NCI-H526 (cell line): ENCODE data around the gene UBAC2.

Experiments
- DNase-seq, 2 experiments: peaks; one replicate each; lab custom pipeline; 2025; lab: John Stamatoyannopoulos, UW

The UBAC2 gene, protein sequence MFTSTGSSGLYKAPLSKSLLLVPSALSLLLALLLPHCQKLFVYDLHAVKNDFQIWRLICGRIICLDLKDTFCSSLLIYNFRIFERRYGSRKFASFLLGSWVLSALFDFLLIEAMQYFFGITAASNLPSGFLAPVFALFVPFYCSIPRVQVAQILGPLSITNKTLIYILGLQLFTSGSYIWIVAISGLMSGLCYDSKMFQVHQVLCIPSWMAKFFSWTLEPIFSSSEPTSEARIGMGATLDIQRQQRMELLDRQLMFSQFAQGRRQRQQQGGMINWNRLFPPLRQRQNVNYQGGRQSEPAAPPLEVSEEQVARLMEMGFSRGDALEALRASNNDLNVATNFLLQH

DNA sequence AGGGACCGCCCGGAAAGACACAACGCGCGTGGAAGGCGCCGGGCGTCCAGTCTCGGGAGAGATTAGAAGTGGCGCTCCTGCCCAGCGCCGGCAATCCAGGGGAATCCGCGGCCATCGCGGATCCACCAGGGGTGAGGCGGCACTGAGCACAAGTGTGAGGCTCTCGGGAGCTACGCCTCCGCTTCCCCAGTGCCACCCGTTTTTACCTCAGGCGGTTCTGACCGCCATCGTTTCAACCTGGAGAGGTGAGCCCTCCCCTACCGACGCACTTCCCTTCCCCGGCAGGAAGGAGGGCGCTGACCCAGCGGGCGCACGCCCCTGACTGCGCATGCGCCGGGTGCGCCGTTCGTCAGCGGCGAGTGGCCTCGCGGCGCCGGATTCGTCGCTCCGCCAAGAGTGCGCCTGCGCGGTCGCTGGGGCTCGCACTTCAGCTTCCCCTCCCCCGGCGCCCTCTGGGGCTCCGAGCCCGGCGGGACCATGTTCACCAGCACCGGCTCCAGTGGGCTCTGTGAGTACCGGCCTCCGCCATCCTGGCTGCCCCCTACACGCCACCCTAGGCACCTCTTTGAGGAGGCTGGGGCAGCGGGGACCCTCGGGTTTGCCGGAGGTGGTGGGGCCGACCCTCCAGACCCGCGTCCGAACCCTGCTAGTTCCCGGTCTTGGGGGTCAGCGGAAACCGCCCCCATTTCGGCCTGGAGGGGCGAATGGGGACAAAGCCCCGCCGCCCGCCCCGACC, at the start of gene UBAC2:
UBAC2 (plus strand) TSS at position 423 of the 736 bp plus-strand sequence; CDS start at position 478, 55 bp downstream.
- peak; percentile 89 to 99 for DNase-seq

DNA sequence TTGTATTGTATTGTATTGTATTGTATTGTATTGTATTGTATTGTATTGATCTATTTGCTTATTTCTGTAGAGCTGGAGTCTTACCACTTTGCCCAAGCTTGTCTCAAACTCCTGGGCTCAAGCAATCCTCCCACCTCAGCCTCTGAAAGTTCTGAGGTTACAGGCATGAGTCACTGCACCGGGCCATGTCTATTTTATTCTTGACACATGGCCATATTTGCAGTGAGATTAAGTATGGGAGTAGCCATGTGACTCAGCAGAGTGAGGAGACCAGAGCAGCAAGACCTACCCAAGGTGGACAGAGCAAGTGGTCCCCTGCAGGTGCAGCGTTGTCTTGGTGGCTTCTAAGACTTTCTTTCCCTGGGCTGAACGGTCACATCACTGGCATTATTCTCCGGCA, 49.1 kb upstream of the UBAC2 start:
- DNase-seq: no peak

DNA sequence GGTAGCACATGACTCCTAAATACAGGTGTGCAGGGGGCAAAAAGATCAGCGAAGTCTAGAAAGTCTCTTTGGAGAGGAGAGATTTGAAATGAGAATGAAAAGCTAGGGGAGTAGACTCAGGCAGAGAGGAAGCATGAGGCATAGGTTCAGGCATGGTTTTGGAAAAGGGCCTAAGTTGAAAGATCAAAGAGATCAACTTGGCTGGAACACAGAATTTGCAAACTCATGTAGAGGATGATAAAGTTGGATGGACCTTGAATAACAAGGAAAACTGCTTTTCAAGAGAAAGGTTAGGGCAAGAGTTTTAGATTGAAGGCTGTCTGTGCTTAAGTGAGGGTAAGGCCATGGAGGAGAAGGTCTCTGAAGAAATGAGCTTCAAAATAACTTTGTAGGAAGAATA, 47.4 kb upstream of the UBAC2 start:
- no peak for DNase-seq

DNA sequence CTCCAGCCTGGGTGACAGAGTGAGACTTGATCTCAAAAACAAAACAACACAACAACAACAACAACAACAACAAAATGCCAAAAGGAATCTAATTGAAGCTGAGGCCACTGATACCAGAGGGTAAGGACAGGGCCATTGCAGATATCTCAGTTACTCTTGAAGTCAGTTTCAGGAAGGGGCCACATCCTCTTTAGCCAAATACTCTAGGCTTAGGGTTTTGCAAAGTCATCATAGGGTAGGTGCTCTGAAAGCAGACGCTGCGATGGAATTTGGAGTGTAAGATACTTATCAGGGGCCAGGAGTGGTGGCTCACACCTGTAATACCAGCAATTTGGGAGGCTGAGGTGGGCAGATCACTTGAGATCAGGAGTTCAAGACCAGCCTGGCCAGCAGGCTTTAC, 46.6 kb upstream of the UBAC2 start:
- no peak for DNase-seq

DNA sequence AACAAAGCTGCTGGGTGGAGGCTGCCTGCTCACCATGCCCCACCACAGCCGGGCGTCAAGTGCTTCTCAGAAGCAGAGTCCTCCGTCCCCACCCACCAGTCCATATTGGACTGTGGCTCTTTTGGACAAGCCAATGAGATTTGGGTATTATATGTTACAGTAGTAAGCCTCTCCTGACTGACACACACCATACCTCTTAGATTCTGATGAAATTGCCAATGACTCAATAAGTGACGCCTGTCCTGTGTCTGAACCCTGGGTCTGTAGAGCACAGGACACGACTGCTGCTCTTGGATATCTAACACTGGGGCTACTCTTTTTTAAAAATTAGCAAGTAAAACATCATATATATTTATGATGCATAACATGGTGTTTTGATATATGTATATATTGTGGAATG, 44.8 kb upstream of the UBAC2 start:
- DNase-seq: no peak

DNA sequence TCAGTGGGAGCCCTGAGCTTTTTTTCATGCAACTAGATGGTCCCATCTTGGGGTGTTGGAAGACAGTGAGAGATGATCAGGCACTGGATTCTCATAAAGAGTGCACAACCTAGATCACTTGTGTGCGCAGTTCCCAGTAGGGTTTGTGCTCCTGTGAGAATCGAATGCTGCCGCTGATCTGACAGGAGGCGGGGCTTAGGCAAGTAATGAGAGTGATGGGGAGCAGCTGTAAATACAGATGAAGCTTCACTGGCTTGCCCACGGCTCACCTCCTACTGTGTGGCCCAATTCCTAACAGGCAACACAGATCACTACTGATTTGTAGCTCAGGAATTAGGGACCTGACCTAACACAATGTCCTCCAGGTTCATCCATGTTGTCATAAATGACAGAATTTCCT, 43.6 kb upstream of the UBAC2 start:
- no peak for DNase-seq

DNA sequence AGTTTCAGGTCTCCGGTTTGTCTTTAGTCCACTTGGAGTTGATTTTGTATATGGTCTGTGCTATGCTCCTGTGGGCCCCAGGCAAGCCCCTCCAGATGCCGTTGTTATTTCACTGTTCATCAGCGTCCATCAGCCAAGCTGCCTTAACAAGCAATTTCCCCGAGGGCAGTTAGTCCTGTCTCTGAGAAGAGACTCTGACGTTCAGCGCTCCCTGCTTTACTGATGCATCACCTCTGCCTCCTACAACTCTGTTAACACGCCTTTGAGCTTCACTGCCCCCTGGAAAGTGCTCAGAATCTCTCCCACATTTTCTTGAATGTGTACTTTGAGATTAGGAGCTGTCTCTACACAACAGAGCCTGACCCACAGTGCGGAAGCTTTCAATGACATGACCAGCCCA, 41.8 kb upstream of the UBAC2 start:
- no peak for DNase-seq

DNA sequence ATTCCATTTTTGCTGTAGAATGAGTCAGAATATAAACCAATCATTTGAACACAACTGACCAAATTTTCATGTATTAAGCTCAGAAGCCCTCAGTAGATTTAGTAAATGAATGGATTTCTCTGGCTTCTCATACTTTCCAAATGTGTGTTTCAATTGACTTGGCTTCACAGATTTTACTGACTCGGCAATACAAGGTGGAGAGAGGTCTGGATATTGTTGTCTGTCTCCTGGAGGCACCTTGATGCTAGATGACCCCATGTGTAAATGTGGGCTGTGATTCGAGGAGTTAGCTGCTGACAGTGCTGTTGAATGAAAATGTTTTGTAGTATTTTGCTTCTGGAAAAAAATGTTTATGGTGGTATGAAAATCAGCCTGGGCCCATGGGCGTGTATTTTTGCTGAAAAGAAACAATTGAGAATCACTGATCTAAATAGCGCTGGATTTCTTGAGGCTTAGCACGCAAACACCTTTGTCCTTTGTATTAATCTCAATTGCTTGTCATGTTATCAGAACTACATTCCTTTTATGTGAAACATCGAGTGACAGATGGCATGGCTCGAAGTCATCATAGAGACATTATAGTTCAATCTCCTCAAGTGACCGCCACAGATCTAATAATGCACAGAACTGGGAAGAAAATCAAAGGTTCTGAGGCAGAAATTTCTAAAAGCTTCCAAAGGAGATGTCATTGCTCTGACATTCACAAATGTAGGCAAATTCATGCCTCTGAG, 41.2 kb upstream of the UBAC2 start:
- DNase-seq: no peak

DNA sequence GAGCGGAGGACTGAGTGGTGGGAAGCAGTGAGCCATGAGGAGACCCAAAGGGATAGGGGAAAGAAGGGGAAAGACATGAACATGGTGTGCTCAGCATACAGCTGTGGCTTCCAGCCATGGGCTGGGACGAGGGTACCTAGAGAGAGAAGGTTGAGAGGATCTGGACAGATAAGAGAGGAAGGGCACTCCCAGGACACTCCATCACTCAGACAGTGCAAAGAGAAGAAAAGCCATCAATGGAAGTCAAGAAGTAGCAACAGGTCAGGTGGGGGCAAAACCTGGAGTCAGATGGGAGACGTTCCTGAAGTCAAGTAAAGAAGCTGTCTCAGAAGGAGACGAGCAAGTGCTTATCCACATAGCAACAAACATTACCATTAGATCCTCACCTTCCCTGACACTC, 40.2 kb upstream of the UBAC2 start:
- DNase-seq: no peak

DNA sequence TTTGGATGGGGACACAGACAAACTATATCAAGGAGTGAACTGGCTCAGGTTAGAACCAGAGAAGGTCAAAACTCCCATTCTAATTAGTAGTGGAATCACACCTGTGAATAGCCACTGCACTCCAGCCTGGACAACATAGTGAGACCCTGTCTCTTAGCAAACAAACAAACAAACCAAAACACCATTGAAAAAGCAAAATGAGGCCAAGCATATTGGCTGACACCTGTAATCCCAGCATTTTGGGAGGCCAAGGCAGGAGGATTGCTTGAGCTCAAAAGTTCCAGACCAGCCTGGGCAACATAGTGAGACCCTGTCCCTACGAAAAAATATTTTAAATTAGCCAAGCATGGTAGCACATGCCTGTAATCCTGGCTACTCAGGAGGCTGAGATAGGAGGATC, 39.1 kb upstream of the UBAC2 start:
- DNase-seq: no peak

DNA sequence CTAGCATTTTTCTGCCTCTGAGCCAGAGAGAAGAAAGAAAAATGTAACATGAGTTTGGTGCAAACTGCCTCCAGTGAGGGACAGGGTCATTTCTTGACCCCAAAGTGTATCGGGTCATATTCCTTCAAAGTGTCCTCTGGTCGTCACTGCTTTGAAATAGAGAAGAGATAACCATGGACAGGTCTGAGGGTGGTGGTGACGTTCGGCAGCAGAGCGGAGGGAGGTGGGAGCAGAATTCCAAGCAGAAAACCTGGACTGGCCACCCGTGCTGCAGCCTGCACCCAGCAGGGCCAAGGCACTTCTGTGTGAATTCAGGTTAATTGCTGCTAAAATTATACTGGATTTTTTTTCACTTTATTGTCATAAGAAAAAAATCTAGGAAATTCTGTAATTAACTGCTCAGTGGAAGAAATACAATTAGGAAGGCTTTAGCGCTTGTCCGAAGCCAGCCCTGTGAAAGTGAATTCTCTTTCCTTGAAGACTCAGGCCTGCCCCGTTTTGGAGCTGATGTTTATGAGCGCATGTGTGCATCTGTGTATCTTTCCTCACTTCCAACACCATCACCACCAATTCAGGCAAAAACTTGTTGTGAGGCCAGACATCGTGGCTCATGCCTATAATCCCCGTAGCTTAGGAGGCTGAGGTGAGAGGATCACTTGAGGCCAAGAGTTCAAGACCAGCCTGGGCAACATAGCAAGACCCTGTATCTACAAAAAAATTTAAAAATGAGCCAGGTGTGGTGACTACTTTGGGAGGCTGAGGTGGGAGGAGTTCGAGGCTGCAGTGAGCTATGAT, 37.9 kb upstream of the UBAC2 start:
- DNase-seq: no peak

DNA sequence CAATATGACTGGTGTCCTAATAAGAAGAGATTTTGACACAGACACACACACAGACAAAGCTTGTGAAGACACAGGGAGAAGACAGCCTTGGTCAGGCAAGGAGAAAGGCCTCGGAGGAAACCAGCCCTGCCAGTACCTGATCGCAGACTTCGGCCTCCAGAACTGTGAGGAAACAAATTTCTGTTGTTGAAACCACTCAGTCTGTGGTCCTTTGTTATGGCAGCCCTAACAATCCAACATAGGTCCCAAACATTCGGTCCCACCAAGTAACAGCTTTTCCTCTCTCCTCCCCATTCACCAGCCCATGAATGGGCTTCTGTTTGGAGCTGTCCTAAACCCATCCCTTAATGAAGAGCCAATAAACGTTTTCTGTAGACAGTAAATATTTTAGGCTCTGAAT, 36.4 kb upstream of the UBAC2 start:
- DNase-seq: no peak

DNA sequence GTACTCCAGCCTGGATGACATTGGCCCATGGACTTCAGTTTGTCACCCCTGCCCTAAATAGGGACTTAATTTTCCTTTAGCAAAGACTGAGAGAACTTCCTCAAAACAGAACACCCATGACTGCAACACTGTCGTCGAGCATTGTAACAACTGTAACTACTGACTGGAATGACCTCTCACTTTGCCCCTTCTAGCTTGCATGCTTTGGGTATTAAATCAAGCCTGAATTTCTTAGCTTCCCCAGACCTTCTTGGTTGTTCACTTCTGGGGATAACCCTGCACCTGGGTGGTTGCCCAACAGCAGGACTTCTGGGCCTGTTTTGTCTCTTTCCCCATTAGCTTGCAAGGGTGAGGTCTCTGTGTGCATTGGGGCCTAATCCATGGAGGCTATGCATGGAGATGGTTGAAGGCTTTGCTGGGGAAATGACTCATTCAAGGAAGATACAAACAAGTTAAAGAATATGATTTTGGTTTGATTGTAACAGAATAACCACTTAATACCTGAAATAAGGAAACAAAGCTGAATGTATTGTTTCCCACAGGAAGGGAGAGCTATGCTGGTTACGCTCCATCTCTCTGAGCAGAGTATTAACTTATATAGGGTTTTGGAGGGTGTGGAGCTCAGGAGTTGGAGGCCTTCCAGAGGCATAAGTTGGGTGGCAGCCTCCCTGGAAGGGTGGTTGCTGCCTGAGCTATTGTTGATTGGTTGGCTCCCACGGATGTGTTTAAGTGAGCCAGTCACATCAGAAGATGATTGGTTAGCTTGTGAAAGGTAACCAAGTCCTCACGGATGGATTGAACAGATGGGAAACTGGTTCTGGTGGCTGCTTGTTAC, 34.7 kb upstream of the UBAC2 start:
- DNase-seq: no peak

DNA sequence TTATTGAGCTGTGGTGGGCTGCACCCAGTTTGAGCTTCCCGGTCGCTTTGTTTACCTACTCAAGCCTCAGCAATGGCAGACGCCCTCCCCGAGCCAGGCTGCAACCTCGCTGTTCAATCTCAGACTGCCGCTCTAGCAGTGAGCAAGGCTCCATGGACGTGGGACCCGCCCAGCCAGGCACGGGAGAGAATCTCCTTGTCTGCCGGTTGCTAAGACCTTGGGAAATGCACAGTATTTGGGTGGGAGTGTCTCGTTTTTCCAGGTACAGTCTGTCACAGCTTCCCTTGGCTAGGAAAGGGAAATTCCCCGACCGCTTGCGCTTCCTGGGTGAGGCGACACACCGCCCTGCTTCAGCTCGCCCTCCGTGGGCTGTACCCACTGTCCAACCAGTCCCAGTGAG, 27.7 kb upstream of the UBAC2 start:
- DNase-seq: no peak

DNA sequence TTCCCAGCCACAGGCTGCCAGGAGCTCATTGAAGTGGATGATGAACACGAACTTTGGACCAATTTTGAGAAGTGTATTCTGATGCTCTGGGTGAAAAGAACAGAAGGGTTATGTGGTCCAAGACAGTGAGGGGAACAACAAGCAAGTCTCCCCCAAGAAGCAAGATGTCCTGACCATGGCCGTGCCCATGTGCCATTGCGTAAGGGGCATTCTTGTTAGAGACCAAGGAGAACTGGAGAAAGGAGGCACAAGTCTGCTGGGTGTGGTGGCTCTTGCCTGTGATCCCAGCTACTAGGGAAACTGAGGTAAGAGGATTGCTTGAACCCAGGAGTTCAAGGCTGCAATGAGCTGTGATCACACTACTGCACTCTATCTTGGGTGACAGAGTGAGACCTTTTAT, 27.0 kb upstream of the UBAC2 start:
- no peak for DNase-seq

DNA sequence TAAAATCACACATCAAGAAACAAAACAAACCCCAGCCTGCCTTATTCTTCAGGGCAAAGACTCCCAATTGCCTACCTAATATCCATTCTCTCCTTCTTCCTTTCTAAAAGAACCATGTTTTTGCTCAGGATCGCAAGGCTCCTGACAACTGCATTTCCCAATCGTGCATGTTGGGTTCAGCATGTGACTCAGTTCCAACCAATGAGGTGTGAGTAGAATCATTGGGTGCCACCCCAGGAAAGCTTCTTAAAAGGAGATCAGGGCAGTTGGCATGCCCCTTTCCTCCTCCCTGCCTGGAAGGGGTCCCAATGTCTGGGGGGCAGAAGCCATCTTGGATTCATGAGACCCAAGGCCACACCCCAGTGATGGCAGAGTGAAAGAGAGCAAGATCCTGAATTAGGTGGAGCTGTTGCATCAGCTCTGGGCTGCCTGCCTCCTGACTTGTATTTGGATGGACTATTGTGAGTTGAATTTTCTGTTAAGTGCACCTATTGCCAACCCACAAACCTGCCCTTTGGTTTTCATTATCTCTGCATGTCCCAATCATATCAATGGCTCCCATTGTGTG, 26.0 kb upstream of the UBAC2 start:
- DNase-seq: no peak

DNA sequence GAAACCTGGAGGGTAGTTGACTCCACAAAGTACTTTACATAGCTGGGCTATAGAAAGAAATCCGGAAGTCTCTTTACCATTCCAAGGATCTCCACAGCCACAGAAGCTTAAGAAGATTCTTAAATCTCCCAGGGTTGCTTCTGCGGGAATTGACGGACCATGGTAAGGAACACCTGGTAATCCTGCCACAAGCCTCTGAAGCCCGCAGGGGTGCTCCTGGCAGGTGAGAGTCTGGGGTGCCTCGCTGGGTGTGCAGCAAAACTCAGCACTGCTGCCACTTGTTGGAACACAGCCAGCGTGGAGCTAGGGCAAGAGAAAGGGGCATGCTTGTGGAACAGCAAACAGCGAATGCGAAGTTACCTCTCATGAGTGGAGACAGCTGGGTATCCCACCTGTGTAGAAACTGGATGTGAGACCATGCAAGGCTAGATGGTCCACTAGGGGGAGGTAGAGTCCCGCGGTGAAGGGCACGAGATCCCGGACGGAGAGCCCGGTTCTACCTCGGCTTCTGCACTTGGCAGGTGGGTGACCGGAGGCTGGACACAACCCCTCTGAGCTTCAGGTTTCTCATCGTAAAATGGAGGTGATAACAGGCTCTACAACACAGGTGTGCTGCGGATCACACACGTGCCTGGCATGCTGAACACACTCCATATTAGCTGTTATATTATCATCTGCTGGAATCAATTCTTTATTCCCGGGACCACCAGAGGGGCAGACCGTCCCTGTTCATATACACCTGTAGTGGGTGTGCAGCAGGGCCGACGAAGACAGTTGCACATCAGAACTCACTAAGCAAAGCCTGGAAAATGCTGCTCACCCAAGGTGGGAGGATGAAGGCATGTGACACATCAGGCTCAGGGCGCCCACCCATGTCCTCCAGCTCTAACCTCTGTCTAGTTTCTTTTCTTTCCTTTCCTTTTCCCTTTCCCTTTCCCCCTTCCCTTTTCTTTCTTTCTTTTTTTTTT, 24.1 kb upstream of the UBAC2 start:
- peak; percentile 84 to 97 for DNase-seq

DNA sequence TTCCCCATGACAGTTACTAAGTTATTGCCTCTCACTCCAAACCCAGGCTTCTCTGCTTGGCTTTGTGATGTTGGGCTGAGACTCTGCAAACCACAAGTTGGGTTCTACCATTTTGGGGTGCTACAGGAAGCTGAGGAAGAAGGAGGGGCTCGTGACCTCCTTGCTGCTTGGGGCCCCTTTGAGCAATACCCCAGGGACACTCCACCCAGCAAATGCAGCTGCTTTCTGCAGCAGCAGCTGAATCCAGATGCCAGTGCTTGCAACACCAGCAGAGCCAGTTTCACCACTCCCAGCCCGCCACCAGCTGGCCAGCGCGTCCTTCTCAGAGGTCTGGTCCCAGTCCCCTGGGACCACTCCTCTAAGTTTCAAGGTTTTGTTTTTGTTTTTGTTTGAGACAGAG, 22.0 kb upstream of the UBAC2 start:
- DNase-seq: no peak

DNA sequence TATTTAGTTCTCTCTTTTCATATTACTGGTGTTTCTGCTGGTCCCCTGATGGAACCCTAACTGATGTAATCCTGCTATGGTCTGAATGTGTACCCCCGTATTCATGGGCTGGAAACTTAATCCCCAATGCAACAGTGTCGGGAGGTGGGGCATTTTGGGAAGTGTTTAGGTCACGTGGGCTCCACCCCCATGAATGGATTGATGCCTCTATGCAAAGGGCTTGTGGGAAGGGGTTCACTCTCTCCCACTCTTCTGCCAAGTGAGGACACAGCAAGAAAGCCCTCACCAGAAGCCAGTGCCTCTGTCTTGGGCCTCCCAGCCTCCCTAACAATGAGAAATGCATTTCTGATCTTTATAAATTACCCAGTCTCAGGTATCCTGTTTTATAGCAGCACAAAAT, 21.2 kb upstream of the UBAC2 start:
- DNase-seq: no peak

DNA sequence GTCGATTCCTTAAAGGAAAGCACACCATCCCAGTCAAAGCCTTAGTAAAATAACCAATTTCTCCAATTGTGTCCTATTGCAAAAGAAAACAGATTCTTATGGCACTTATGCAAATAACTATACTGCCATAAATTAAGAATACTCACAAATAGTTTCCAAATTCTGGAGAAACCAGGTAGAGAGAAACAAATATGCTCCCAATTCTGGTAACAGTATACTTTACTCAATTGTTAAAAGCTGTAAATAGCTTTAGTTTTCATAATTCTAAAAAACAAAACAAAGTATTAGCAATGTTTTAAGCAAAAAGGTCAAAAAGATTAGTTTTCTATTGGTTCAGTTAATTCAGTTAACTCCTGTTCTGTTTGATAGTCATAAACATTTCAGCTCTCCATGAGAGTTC, 18.2 kb upstream of the UBAC2 start:
- peak; percentile 31 to 58 for DNase-seq
